MM.1S (cell line): Measurements from ENCODE around the gene BMPR1A.

Source experiments
- DNase-seq: peaks from one replicate; pipeline ENCODE4 v3.0.0-alpha.2; 2015
- H2AFZ ChIP-seq: fragments of 300-600 bp; sonication (generic); 2 replicates; pipeline ENCODE4 v1.6.0; 2016; ENCODE audit warnings: antibody characterized with exemption, low read length
- H3F3A ChIP-seq: fragments of 300-600 bp; sonication (generic); 2 replicates; pipeline ENCODE4 v1.6.1; 2016; ENCODE audit warnings: mild to moderate bottlenecking, antibody characterized with exemption, low read length, moderate library complexity, mixed read lengths; ENCODE audit not compliant: insufficient read depth
- H3K27ac ChIP-seq: fragments of 300-600 bp; sonication (generic); 2 replicates; pipeline ENCODE4 v1.5.1; 2016; ENCODE audit warnings: mild to moderate bottlenecking, low read length
- H3K27me3 ChIP-seq: fragments of 300-600 bp; sonication (generic); replicated peaks from 2 replicates; pipeline ENCODE4 v1.6.0; 2016; ENCODE audit warnings: low read length; ENCODE audit not compliant: insufficient read depth
- H3K36me3 ChIP-seq: fragments of 300-600 bp; sonication (generic); replicated peaks from 2 replicates; pipeline ENCODE4 v1.6.1; 2016; ENCODE audit warnings: mild to moderate bottlenecking, low read length, mixed read lengths; ENCODE audit not compliant: insufficient read depth
- H3K4me1 ChIP-seq: fragments of 300-600 bp; sonication (generic); 2 replicates; pipeline ENCODE4 v1.6.1; 2016; ENCODE audit warnings: low read length, mixed read lengths
- H3K4me2 ChIP-seq: fragments of 300-600 bp; sonication (generic); 2 replicates; pipeline ENCODE4 v1.6.0; 2016; ENCODE audit warnings: low read depth, low read length
- H3K4me3 ChIP-seq: fragments of 300-600 bp; sonication (generic); 2 replicates; pipeline ENCODE4 v1.5.1; 2016; ENCODE audit warnings: low read length, mixed read lengths
- H3K79me2 ChIP-seq: fragments of 300-600 bp; sonication (generic); 2 replicates; pipeline ENCODE4 v1.6.1; 2016; ENCODE audit warnings: mixed run types, low read length, mixed read lengths
- H3K9ac ChIP-seq: fragments of 300-600 bp; sonication (generic); 2 replicates; pipeline ENCODE4 v1.6.1; 2016; ENCODE audit warnings: low read length, mixed read lengths
- H3K9me2 ChIP-seq: fragments of 300-600 bp; sonication (generic); replicated peaks from 2 replicates; pipeline ENCODE4 v1.6.1; 2016; ENCODE audit warnings: mild to moderate bottlenecking, low read length, mixed read lengths; ENCODE audit not compliant: insufficient read depth
- H3K9me3 ChIP-seq: fragments of 300-600 bp; sonication (generic); replicated peaks from 2 replicates; pipeline ENCODE4 v1.6.1; 2016; ENCODE audit warnings: mild to moderate bottlenecking, low read length, mixed read lengths; ENCODE audit not compliant: insufficient read depth
- H4K20me1 ChIP-seq: fragments of 300-600 bp; sonication (generic); 2 replicates; pipeline ENCODE4 v1.6.1; 2016; ENCODE audit warnings: mild to moderate bottlenecking, low read length, moderate library complexity, mixed read lengths; ENCODE audit not compliant: insufficient read depth
- CTCF ChIP-seq: fragments of 300-600 bp; sonication (generic); IDR thresholded peaks from 2 replicates; pipeline ENCODE4 v1.5.1; 2016; ENCODE audit warnings: antibody characterized with exemption, low read length, mixed read lengths
- EZH2 ChIP-seq: fragments of 300-600 bp; sonication (generic); optimal IDR thresholded peaks from 2 replicates; pipeline ENCODE3; 2017; ENCODE audit warnings: low read depth, mild to moderate bottlenecking, antibody characterized with exemption, low read length, mixed read lengths
- EZH2phosphoT487 ChIP-seq: fragments of 300-600 bp; sonication (generic); IDR thresholded peaks from 2 replicates; pipeline ENCODE4 v1.6.1; 2018; ENCODE audit warnings: antibody characterized with exemption, low read length

Gene BMPR1A

DNA sequence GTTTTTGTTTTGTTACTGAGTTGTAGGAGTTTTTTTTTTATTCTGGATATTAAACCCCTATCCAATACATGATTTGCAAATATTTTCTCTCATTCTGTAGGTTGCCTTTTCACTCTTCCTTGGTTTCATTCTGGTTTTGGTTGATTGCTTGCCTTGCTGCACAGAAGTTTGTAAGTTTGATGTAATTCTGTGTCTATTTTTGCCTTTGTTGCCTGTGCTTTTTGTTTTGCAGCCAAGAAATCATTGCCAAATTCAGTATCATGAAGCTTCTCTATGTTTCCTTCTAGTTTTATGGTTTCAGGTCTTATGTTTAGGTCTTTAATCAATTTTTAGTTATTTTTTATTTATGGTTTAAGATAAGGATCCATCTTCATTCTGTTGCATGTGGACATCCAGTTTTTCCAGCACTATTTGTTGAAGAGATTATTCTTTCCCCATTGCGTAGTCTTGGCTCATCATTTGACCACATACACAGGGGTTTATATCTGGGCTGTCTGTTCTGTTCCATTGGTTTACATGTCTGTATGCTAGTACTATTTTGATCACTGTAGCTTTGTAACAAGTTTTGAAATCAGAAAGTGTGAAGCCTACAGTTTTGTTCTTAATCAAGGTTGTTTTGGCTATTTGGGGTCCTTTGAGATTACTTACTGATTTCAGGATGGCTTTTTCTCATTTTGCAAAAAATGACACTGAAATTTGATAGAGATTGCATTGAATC, 26.4 kb downstream of the BMPR1A start:
- no peaks in the 10 kb centered on the region for H3K4me1 ChIP-seq
- no peak overlapping the region for H2AFZ ChIP-seq
- TF ChIP-seq EZH2 (no peak), EZH2phosphoT487 (no peak), CTCF (no peak)
- no peaks in the 10 kb centered on the region for H3K9me2 ChIP-seq
- no peaks in the 10 kb centered on the region for H3F3A ChIP-seq
- no peaks in the 10 kb centered on the region for H4K20me1 ChIP-seq
- no peaks in the 10 kb centered on the region for H3K36me3 ChIP-seq
- no peak overlapping the region for H3K4me2 ChIP-seq
- H3K27me3 ChIP-seq: no peaks in the 10 kb centered on the region
- no peak for DNase-seq
- H3K79me2 ChIP-seq: no peaks in the 10 kb centered on the region; the same call in 1 of the 2 replicates
- H3K9ac ChIP-seq: no peak overlapping the region
- no peak overlapping the region for H3K27ac ChIP-seq
- no peak overlapping the region for H3K4me3 ChIP-seq
- H3K9me3 ChIP-seq: no peaks in the 10 kb centered on the region

GRCh38 chr10:86785037-86785436, 28.6 kb downstream of the BMPR1A start:
- no peaks in the 10 kb centered on the region for H4K20me1 ChIP-seq
- TF ChIP-seq CTCF: no peak
- no peak for TF ChIP-seq EZH2
- TF ChIP-seq EZH2phosphoT487: no peak
- H3K9me2 ChIP-seq: no peaks in the 10 kb centered on the region
- no peak overlapping the region for H3K27ac ChIP-seq
- no peak overlapping the region for H3K4me2 ChIP-seq
- no peak overlapping the region for H3K9ac ChIP-seq
- H3K27me3 ChIP-seq: no peaks in the 10 kb centered on the region
- H3F3A ChIP-seq: no peaks in the 10 kb centered on the region
- DNase-seq: no peak
- no peaks in the 10 kb centered on the region for H3K36me3 ChIP-seq
- no peaks in the 10 kb centered on the region; the same call in 1 of the 2 replicates for H3K79me2 ChIP-seq
- H3K4me1 ChIP-seq: no peaks in the 10 kb centered on the region
- no peaks in the 10 kb centered on the region for H3K9me3 ChIP-seq
- no peak overlapping the region for H3K4me3 ChIP-seq
- H2AFZ ChIP-seq: no peak overlapping the region

GRCh38 chr10:86785968-86786367, 29.5 kb downstream of the BMPR1A start:
- no peaks in the 10 kb centered on the region for H3F3A ChIP-seq
- no peaks in the 10 kb centered on the region for H3K9me2 ChIP-seq
- H3K4me1 ChIP-seq: no peaks in the 10 kb centered on the region
- H3K79me2 ChIP-seq: no peaks in the 10 kb centered on the region; the same call in 1 of the 2 replicates
- DNase-seq: no peak
- H3K27ac ChIP-seq: no peak overlapping the region
- H3K27me3 ChIP-seq: no peaks in the 10 kb centered on the region
- no peak overlapping the region for H3K4me3 ChIP-seq
- no peak for TF ChIP-seq EZH2phosphoT487
- TF ChIP-seq CTCF: no peak
- no peak for TF ChIP-seq EZH2
- H3K36me3 ChIP-seq: no peaks in the 10 kb centered on the region
- H3K9ac ChIP-seq: no peak overlapping the region
- H3K9me3 ChIP-seq: no peaks in the 10 kb centered on the region
- no peaks in the 10 kb centered on the region for H4K20me1 ChIP-seq
- no peak overlapping the region for H2AFZ ChIP-seq
- no peak overlapping the region for H3K4me2 ChIP-seq
